NCI-H510A (cell line): Measurements from ENCODE around the gene FOXD4L1.
"Not testable (repeated sequence)": the region's sequence is repeated elsewhere in the genome, so short reads cannot be mapped to it uniquely, and the experiment has no call there.

ENCODE experiments used
- DNase-seq: peaks from one replicate; lab custom pipeline; 2025; lab: John Stamatoyannopoulos, UW

Gene FOXD4L1

GRCh38 chr2:113498365-113498764, at the start of gene FOXD4L1:
TSS of gene FOXD4L1 (plus strand) at chr2:113498665. CDS start at chr2:113499257, 592 bp downstream.
- not testable (repeated sequence) for DNase-seq

GRCh38 chr2:113465770-113466169, 32.7 kb upstream of the FOXD4L1 start:
- DNase-seq, result not testable (repeated sequence)

- DNase-seq, result not testable (repeated sequence)
Observed at GRCh38 chr2:113476688-113477368, 21.6 kb upstream of the FOXD4L1 start.

- not testable (repeated sequence) for DNase-seq
Observed at GRCh38 chr2:113496527-113496926, 1.9 kb upstream of the FOXD4L1 start.

GRCh38 chr2:113499019-113499885, 787 bp downstream of the FOXD4L1 start:
- DNase-seq, result not testable (repeated sequence)

GRCh38 chr2:113499886-113500722, 1.6 kb downstream of the FOXD4L1 start:
- not testable (repeated sequence) for DNase-seq

GRCh38 chr2:113500723-113501038, 2.2 kb downstream of the FOXD4L1 start:
- DNase-seq, result not testable (repeated sequence)

GRCh38 chr2:113502216-113503093, 4.0 kb downstream of the FOXD4L1 start:
- not testable (repeated sequence) for DNase-seq

GRCh38 chr2:113503094-113504042, 4.9 kb downstream of the FOXD4L1 start:
- not testable (repeated sequence) for DNase-seq

- not testable (repeated sequence) for DNase-seq
Observed at GRCh38 chr2:113504081-113504480, 5.6 kb downstream of the FOXD4L1 start.

- DNase-seq, result not testable (repeated sequence)
Observed at GRCh38 chr2:113507394-113508140, 9.1 kb downstream of the FOXD4L1 start.

GRCh38 chr2:113508187-113508586, 9.7 kb downstream of the FOXD4L1 start:
- not testable (repeated sequence) for DNase-seq

GRCh38 chr2:113510913-113511312, 12.4 kb downstream of the FOXD4L1 start:
- not testable (repeated sequence) for DNase-seq

GRCh38 chr2:113511859-113512258, 13.4 kb downstream of the FOXD4L1 start:
- not testable (repeated sequence) for DNase-seq

- DNase-seq, result not testable (repeated sequence)
Observed at GRCh38 chr2:113515457-113515856, 17.0 kb downstream of the FOXD4L1 start.

GRCh38 chr2:113515995-113516394, 17.5 kb downstream of the FOXD4L1 start:
- not testable (repeated sequence) for DNase-seq

GRCh38 chr2:113517025-113517424, 18.6 kb downstream of the FOXD4L1 start:
- not testable (repeated sequence) for DNase-seq

GRCh38 chr2:113520837-113521236, 22.4 kb downstream of the FOXD4L1 start:
- DNase-seq, result not testable (repeated sequence)

GRCh38 chr2:113521492-113521891, 23.0 kb downstream of the FOXD4L1 start:
- DNase-seq, result not testable (repeated sequence)
